ENCODE data around the gene KIF4A.

KIF4A gene

GRCh38 chrX:70411475-70411874, 121.6 kb downstream of the KIF4A start:
- Histone ChIP-seq H3K9me3 (ENCODE audit: severe bottlenecking) (no peaks in the 10 kb centered on the region), H3K4me1 (ENCODE audit: insufficient read depth, poor library complexity, severe bottlenecking) (no peaks in the 10 kb centered on the region), H3K36me3 (ENCODE audit: low read depth) (peaks cover 3% of the 10 kb centered on the region; the same call in 1 of the 2 replicates), H3K27me3 (ENCODE audit: insufficient read depth, poor library complexity, severe bottlenecking) (no peaks in the 10 kb centered on the region), H3K4me3 (ENCODE audit: severe bottlenecking) (no peak overlapping the region), H3K27ac (ENCODE audit: poor library complexity, severe bottlenecking) (no peak overlapping the region)
- DNase-seq (ENCODE audit: low spot score) (no peak), ATAC-seq (ENCODE audit: low read depth) (no peak)
- TF ChIP-seq, protein P1, sequence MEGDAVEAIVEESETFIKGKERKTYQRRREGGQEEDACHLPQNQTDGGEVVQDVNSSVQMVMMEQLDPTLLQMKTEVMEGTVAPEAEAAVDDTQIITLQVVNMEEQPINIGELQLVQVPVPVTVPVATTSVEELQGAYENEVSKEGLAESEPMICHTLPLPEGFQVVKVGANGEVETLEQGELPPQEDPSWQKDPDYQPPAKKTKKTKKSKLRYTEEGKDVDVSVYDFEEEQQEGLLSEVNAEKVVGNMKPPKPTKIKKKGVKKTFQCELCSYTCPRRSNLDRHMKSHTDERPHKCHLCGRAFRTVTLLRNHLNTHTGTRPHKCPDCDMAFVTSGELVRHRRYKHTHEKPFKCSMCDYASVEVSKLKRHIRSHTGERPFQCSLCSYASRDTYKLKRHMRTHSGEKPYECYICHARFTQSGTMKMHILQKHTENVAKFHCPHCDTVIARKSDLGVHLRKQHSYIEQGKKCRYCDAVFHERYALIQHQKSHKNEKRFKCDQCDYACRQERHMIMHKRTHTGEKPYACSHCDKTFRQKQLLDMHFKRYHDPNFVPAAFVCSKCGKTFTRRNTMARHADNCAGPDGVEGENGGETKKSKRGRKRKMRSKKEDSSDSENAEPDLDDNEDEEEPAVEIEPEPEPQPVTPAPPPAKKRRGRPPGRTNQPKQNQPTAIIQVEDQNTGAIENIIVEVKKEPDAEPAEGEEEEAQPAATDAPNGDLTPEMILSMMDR (IDR thresholded peaks at IDR 0.05; ENCODE audit: poor library complexity, severe bottlenecking) = no peak

- TF ChIP-seq, protein P1 (IDR thresholded peaks at IDR 0.05; ENCODE audit: poor library complexity, severe bottlenecking) = no peak
- DNase-seq (ENCODE audit: low spot score) = no peak
- H3K27ac ChIP-seq (ENCODE audit: poor library complexity, severe bottlenecking) = no peak overlapping the region
- no peak overlapping the region for H3K4me3 ChIP-seq (ENCODE audit: severe bottlenecking)
- no peaks in the 10 kb centered on the region for H3K27me3 ChIP-seq (ENCODE audit: insufficient read depth, poor library complexity, severe bottlenecking)
- no peak for ATAC-seq (ENCODE audit: low read depth)
- no peaks in the 10 kb centered on the region for H3K4me1 ChIP-seq (ENCODE audit: insufficient read depth, poor library complexity, severe bottlenecking)
- H3K9me3 ChIP-seq (ENCODE audit: severe bottlenecking) = no peaks in the 10 kb centered on the region
- no peaks in the 10 kb centered on the region for H3K36me3 ChIP-seq (ENCODE audit: low read depth)
Observed at GRCh38 chrX:70421618-70422017, 131.7 kb downstream of the KIF4A start.

GRCh38 chrX:70422851-70423341, 133.0 kb downstream of the KIF4A start, which contains the start of gene GDPD2:
Gene GDPD2 (plus strand): TSS chrX:70423314. CDS start chrX:70424985, 1,671 bp downstream.
- ATAC-seq (ENCODE audit: low read depth) (peak; percentile 73), DNase-seq (ENCODE audit: low spot score) (no peak)
- Histone ChIP-seq H3K9me3 (ENCODE audit: severe bottlenecking) (no peaks in the 10 kb centered on the region), H3K36me3 (ENCODE audit: low read depth) (no peaks in the 10 kb centered on the region), H3K27ac (ENCODE audit: poor library complexity, severe bottlenecking) (no peak within 1 kb of the TSS), H3K4me1 (ENCODE audit: insufficient read depth, poor library complexity, severe bottlenecking) (no peaks in the 10 kb centered on the region), H3K4me3 (ENCODE audit: severe bottlenecking) (no peak within 1 kb of the TSS), H3K27me3 (ENCODE audit: insufficient read depth, poor library complexity, severe bottlenecking) (no peaks in the 10 kb centered on the region)
- TF ChIP-seq, protein P1 (IDR thresholded peaks at IDR 0.05; ENCODE audit: poor library complexity, severe bottlenecking) = peak; percentile 31

GRCh38 chrX:70423936-70424675, 134.2 kb downstream of the KIF4A start:
- Histone ChIP-seq H3K27me3 (ENCODE audit: insufficient read depth, poor library complexity, severe bottlenecking) (no peaks in the 10 kb centered on the region), H3K36me3 (ENCODE audit: low read depth) (no peaks in the 10 kb centered on the region), H3K9me3 (ENCODE audit: severe bottlenecking) (no peaks in the 10 kb centered on the region), H3K4me1 (ENCODE audit: insufficient read depth, poor library complexity, severe bottlenecking) (no peaks in the 10 kb centered on the region), H3K4me3 (ENCODE audit: severe bottlenecking) (no peak overlapping the region), H3K27ac (ENCODE audit: poor library complexity, severe bottlenecking) (no peak overlapping the region)
- no peak for DNase-seq (ENCODE audit: low spot score)
- TF ChIP-seq, protein P1 (IDR thresholded peaks at IDR 0.05; ENCODE audit: poor library complexity, severe bottlenecking) = no peak
- peak; percentile 20; the same call in 2 of the 3 replicates for ATAC-seq (ENCODE audit: low read depth)

DNA sequence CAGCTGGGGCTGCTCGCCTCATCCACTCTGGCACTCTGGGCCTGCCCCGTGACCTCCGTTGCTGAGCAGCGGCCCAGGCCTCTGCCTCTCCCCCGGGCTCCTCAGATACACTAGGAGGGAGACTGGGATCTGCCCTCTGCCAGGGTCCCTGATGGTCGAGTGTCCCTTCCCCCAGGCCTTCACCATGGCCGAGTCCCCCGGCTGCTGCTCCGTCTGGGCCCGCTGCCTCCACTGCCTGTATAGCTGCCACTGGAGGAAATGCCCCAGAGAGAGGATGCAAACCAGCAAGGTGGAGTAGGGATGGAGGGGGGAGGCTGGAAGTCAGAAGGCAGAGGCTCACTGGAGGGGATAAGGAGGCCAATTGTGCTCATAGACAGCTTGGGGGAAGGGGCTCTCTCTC, 134.9 kb downstream of the KIF4A start:
- DNase-seq (ENCODE audit: low spot score) (no peak), ATAC-seq (ENCODE audit: low read depth) (no peak)
- H3K36me3 ChIP-seq (ENCODE audit: low read depth) = no peaks in the 10 kb centered on the region
- no peaks in the 10 kb centered on the region for H3K9me3 ChIP-seq (ENCODE audit: severe bottlenecking)
- no peak overlapping the region for H3K4me3 ChIP-seq (ENCODE audit: severe bottlenecking)
- no peaks in the 10 kb centered on the region for H3K4me1 ChIP-seq (ENCODE audit: insufficient read depth, poor library complexity, severe bottlenecking)
- H3K27me3 ChIP-seq (ENCODE audit: insufficient read depth, poor library complexity, severe bottlenecking) = no peaks in the 10 kb centered on the region
- TF ChIP-seq, protein P1 (IDR thresholded peaks at IDR 0.05; ENCODE audit: poor library complexity, severe bottlenecking) = no peak
- no peak overlapping the region for H3K27ac ChIP-seq (ENCODE audit: poor library complexity, severe bottlenecking)

Data from RWPE2 (cell line).